HTERT RPE-1 (cell line): Measurements from ENCODE around the gene POLR2E.

Source experiments
- in situ Hi-C: fragments of 300-500 bp; cut with MboI; formaldehyde crosslinking; loops from 4 replicates; pipeline ENCODE4 v1.14.3; 2020; ENCODE audit warnings: low sequenced_read_pairs

POLR2E gene

GRCh38 chr19:1111641-1112267 lies 16.6 kb upstream of the POLR2E start:
- in situ Hi-C loops, result no loop called here

- in situ Hi-C loops, result no loop called here
These were observed 15.8 kb upstream of the POLR2E start for GRCh38 chr19:1110809-1111640.

- in situ Hi-C loops, result no loop called here
These were observed 14.8 kb upstream of the POLR2E start for GRCh38 chr19:1109697-1110671.

GRCh38 chr19:1109032-1109551 lies 13.9 kb upstream of the POLR2E start:
- in situ Hi-C loops, result no loop called here

GRCh38 chr19:1108291-1109031 lies 13.3 kb upstream of the POLR2E start:
- in situ Hi-C loops, result no loop called here

GRCh38 chr19:1107661-1108261 lies 12.6 kb upstream of the POLR2E start:
- in situ Hi-C loops, result no loop called here

GRCh38 chr19:1106841-1107660 lies 11.9 kb upstream of the POLR2E start:
- in situ Hi-C loops, result no loop called here

- in situ Hi-C loops, result no loop called here
These were observed 11.0 kb upstream of the POLR2E start for GRCh38 chr19:1105873-1106840.

GRCh38 chr19:1105008-1105872 lies 10.1 kb upstream of the POLR2E start:
- in situ Hi-C loops, result no loop called here

- in situ Hi-C loops, result no loop called here
These were observed 9.3 kb upstream of the POLR2E start for GRCh38 chr19:1104311-1105007.

GRCh38 chr19:1103708-1104310 lies 8.6 kb upstream of the POLR2E start, which contains the start of gene GPX4:
GPX4 (plus strand) TSS chr19:1103994; CDS start chr19:1104044, 50 bp downstream.
- in situ Hi-C loops, result no loop called here

GRCh38 chr19:1103132-1103707 lies 8.0 kb upstream of the POLR2E start:
- in situ Hi-C loops, result no loop called here

- in situ Hi-C loops, result no loop called here
These were observed 7.4 kb upstream of the POLR2E start for GRCh38 chr19:1102407-1103131.

- in situ Hi-C loops, result no loop called here
These were observed 6.1 kb upstream of the POLR2E start for GRCh38 chr19:1101337-1101698.
